ENCODE measurements around the gene MUC22. TPM values are rescaled to one million over a fixed set of nuclear protein-coding genes. Genes with fewer than 3 reads are reported as not detected.

Gene MUC22
- total RNA-seq, 1 donor from 2014 or later: not detected

DNA sequence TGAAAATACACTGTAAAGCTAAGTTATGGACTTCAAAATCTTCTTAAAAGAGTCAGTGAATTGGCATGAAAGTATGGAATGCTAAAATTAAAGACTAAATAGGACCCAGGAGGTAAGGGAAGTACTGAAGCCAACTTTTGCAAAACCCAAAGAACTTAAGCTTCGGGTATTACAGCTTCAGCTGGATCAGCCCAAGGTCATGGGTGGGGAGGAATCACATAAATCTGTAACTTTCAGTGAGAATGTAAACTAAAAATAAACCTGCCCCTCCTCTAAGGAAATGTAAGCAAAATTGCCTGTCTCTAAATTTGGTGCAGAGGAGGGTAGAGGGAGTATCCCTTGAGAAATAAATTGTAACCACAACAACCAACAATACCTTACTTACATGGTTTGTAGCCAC, 31.1 kb upstream of the MUC22 start:
- H3K4me3 ChIP-seq: no peak overlapping the region
- no peaks in the 10 kb centered on the region for H3K36me3 ChIP-seq
- no peaks in the 10 kb centered on the region for H3K27me3 ChIP-seq
- TF ChIP-seq, protein P1, sequence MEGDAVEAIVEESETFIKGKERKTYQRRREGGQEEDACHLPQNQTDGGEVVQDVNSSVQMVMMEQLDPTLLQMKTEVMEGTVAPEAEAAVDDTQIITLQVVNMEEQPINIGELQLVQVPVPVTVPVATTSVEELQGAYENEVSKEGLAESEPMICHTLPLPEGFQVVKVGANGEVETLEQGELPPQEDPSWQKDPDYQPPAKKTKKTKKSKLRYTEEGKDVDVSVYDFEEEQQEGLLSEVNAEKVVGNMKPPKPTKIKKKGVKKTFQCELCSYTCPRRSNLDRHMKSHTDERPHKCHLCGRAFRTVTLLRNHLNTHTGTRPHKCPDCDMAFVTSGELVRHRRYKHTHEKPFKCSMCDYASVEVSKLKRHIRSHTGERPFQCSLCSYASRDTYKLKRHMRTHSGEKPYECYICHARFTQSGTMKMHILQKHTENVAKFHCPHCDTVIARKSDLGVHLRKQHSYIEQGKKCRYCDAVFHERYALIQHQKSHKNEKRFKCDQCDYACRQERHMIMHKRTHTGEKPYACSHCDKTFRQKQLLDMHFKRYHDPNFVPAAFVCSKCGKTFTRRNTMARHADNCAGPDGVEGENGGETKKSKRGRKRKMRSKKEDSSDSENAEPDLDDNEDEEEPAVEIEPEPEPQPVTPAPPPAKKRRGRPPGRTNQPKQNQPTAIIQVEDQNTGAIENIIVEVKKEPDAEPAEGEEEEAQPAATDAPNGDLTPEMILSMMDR (IDR thresholded peaks at IDR 0.05): no peak
- peaks cover 5% of the 10 kb centered on the region for H3K4me1 ChIP-seq
- DNase-seq (no peak), ATAC-seq (no peak)
- H3K9me3 ChIP-seq: no peaks in the 10 kb centered on the region
- no peak overlapping the region for H3K27ac ChIP-seq
- intact Hi-C loops (cut with DNase I): no loop called here

DNA sequence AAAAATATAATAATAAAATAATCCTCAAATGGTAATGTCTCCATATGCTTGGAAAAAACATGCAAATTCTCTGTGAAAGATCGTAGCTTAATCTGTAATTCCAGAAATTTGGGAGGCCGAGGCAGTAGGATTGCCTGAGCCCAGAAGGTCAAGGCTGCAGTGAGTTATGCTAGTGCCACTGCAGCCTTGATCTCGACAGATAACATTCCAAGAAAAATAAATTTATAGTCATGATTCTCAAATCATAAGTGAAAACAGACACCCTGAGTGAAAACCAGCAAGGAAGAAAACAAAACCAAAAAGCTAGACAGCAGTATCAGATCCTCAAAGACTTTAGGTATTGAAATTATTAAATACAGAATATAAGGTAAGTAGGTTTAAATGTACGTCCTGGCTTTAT, 30.6 kb upstream of the MUC22 start:
- TF ChIP-seq, protein P1 (IDR thresholded peaks at IDR 0.05): no peak
- DNase-seq: no peak
- Histone ChIP-seq H3K36me3 (no peaks in the 10 kb centered on the region), H3K4me3 (no peak overlapping the region), H3K27me3 (no peaks in the 10 kb centered on the region), H3K4me1 (peaks cover 5% of the 10 kb centered on the region), H3K27ac (no peak overlapping the region), H3K9me3 (no peaks in the 10 kb centered on the region)
- intact Hi-C loops (cut with DNase I): no loop called here
- no peak for ATAC-seq

DNA sequence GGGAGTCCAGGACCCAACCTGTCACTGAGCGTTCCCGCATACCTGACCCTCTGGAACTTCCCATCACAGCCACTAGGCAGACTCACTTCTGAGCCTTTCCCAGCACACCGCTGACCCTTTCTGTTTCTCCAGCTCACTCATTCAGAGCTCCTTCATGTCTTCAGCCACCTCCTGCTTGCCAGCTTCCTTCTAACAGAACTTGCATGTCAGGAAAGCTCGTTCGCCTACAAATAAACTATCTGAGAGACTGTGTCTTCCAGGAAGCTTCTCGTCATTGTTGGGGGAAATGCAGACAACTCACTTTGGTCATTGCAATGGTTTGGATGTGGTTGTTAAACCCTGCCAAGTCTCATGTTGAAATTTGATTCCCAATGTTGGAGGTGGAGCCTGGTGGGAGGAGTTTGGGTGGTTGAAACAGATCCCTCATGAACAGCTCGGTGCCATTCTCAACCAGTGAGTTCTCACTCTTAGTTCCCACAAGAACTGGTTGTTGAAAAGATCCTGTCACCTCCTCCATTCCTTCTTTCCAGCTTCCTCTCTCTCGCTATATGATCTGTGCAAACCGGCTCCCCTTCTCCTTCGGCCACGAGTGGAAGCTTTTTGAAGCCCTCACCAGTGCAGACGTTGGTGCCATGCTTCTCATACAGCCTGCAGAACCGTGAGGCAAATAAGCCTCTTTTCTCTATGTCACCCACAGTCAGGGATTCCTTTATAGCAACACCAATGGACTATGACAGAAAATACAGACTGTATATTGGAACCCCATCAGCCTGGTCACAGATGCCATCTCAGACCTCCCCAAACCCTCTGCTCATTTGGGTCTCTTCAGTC, 28.1 kb upstream of the MUC22 start:
- DNase-seq: no peak
- no peaks in the 10 kb centered on the region for H3K27me3 ChIP-seq
- peak overlapping the region; percentile 22 for H3K4me3 ChIP-seq
- no peaks in the 10 kb centered on the region for H3K9me3 ChIP-seq
- TF ChIP-seq, protein P1 (IDR thresholded peaks at IDR 0.05): peak; percentile 25
- H3K36me3 ChIP-seq: no peaks in the 10 kb centered on the region
- H3K4me1 ChIP-seq: peaks cover 5% of the 10 kb centered on the region
- peak; percentile 80 for ATAC-seq
- no peak overlapping the region for H3K27ac ChIP-seq
- intact Hi-C loops (cut with DNase I): no loop called here

DNA sequence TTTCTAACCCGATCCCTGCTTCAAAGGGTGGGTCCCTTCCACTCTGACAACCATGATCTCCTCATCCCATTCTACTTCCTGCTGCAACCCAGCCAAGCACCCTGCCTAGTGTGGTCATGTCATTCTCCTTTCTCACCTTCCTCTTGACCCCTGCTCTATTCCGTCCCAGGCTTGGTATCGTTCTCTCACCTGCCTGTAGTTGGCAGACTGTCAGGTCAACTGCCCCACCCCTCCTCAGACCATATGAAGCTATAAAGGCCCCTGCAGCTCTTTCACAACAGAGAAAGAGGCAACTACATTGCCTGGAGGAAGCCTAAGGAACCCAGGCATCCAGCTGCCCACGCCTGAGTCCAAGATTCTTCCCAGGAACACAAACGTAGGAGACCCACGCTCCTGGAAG, 26.8 kb upstream of the MUC22 start, which contains the start of gene MUC21:
Gene MUC21, plus strand, starts transcription at position 280 of the 400 bp plus-strand sequence. CDS start 241 bp downstream, outside the sequence.
- peak; percentile 49 for ATAC-seq
- H3K27ac ChIP-seq: no peak within 1 kb of the TSS
- intact Hi-C loops (cut with DNase I): no loop called here
- peaks cover 5% of the 10 kb centered on the region for H3K4me1 ChIP-seq
- H3K9me3 ChIP-seq: no peaks in the 10 kb centered on the region
- no peak within 1 kb of the TSS for H3K4me3 ChIP-seq
- H3K36me3 ChIP-seq: no peaks in the 10 kb centered on the region
- DNase-seq: no peak
- no peaks in the 10 kb centered on the region for H3K27me3 ChIP-seq
- TF ChIP-seq, protein P1 (IDR thresholded peaks at IDR 0.05): no peak

DNA sequence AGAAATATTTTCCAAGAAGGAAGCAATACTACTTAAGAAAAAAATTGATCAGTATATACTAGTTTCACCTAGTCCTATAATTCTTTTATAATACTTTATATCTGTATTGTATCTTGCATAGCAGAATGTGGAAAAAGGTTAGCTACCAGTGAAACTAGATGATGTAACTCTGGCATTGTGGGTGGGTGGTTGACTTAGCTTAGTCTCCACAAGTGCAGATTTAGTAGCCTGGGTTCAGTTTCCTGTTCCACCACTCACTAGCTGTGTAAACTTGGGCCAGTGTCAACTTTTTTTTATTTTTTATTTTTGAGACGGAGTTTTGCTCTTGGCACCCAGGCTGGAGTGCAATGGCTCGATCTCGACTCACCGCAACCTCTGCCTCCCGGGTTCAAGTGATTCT, 24.8 kb upstream of the MUC22 start:
- H3K9me3 ChIP-seq: no peaks in the 10 kb centered on the region
- intact Hi-C loops (cut with DNase I): no loop called here
- H3K4me3 ChIP-seq: no peak overlapping the region
- H3K36me3 ChIP-seq: no peaks in the 10 kb centered on the region
- no peak for DNase-seq
- peaks cover 5% of the 10 kb centered on the region for H3K4me1 ChIP-seq
- no peak overlapping the region for H3K27ac ChIP-seq
- TF ChIP-seq, protein P1 (IDR thresholded peaks at IDR 0.05): no peak
- ATAC-seq: peak; percentile 66
- no peaks in the 10 kb centered on the region for H3K27me3 ChIP-seq

Measured in upper lobe of right lung (tissue), 1 donor.